Measurements from ENCODE around the gene S100A8.
A peak's percentile ranks its signal among the peaks of the same experiment; 100 is the strongest.

Gene S100A8

DNA sequence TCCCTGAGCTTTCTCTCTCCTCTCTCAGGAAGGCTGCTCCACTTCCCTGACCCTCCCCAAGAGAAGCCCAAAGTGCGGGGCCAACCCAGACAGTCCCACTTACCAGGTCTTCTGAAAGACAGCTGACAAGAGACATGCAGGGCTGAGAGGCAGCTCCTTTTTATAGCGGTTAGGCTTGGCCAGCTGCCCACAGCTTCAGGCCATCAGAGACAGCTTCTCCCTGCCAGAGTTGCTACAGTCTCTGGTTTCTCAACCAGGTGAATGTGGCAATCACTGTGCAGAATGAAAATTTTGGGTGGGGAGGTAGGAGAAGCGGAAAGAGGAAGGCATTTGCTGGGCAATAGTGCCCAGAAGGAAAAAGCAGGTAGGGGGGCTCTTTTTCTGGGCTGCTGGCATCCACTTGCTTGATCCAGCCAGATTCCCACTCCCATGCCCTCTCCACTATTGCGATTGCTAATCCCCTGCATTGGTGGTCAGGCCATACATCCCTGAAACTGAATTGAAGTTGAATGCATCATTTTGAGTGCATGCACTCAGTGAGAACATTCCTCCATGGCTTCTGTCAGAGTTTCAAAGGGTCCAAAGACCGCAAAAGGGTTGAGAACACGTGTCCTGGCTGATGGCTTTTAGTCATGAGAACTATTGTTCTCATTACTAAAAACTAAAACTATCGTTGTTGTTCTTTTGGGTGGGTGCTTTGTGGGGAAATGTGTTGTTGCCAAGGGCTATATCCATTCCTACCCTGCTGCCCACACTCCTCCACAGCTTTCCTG, at the start of gene S100A8:
Gene S100A8, minus strand, starts transcription at position 136 of the 773 bp plus-strand sequence. CDS start 538 bp downstream, outside the sequence.
- DNase-seq (ENCODE audit: low read depth): peak; percentile 93
- peak within 1 kb of the TSS; percentile 48 for H3K4me3 ChIP-seq (ENCODE audit: low read length)
- TF ChIP-seq, protein P1, sequence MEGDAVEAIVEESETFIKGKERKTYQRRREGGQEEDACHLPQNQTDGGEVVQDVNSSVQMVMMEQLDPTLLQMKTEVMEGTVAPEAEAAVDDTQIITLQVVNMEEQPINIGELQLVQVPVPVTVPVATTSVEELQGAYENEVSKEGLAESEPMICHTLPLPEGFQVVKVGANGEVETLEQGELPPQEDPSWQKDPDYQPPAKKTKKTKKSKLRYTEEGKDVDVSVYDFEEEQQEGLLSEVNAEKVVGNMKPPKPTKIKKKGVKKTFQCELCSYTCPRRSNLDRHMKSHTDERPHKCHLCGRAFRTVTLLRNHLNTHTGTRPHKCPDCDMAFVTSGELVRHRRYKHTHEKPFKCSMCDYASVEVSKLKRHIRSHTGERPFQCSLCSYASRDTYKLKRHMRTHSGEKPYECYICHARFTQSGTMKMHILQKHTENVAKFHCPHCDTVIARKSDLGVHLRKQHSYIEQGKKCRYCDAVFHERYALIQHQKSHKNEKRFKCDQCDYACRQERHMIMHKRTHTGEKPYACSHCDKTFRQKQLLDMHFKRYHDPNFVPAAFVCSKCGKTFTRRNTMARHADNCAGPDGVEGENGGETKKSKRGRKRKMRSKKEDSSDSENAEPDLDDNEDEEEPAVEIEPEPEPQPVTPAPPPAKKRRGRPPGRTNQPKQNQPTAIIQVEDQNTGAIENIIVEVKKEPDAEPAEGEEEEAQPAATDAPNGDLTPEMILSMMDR (IDR thresholded peaks at IDR 0.05; ENCODE audit: insufficient read depth, low read depth, low read length, missing control alignments): no peak

DNA sequence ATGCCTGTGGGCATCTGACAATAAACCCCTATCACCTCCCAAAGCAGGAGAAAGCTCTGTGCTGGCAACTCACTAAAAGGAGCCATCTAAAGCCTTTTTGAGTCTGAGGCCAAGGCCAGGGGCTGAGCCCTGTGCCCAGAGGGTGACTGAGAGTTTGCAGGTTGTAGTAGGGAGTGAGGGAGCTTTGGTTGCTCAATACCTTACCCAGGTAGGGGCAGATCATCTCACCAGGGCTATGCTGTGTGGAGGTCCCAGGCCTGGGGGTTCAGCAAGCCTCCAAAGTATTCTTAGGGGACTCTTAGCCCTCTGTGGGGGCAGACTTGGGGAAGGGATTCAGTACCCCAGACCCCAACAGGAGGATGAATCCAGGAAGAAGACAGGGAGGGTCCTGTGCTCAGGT, 48.4 kb upstream of the S100A8 start:
- H3K4me3 ChIP-seq (ENCODE audit: low read length): no peak overlapping the region
- TF ChIP-seq, protein P1 (IDR thresholded peaks at IDR 0.05; ENCODE audit: insufficient read depth, low read depth, low read length, missing control alignments): no peak
- no peak for DNase-seq (ENCODE audit: low read depth)

- TF ChIP-seq, protein P1 (IDR thresholded peaks at IDR 0.05; ENCODE audit: insufficient read depth, low read depth, low read length, missing control alignments): no peak
- no peak for DNase-seq (ENCODE audit: low read depth)
These were observed 47.7 kb upstream of the S100A8 start for GRCh38 chr1:153438599-153438998.

GRCh38 chr1:153437236-153437635, 46.4 kb upstream of the S100A8 start:
- TF ChIP-seq, protein P1 (IDR thresholded peaks at IDR 0.05; ENCODE audit: insufficient read depth, low read depth, low read length, missing control alignments): no peak
- H3K4me3 ChIP-seq (ENCODE audit: low read length): no peak overlapping the region
- DNase-seq (ENCODE audit: low read depth): no peak

More at GRCh38 chr1:153438599-153438998, 47.7 kb upstream of the S100A8 start:
- no peak overlapping the region for H3K4me3 ChIP-seq (ENCODE audit: low read length)

GRCh38 chr1:153434746-153435455, 44.0 kb upstream of the S100A8 start:
- no peak for DNase-seq (ENCODE audit: low read depth)
- TF ChIP-seq, protein P1 (IDR thresholded peaks at IDR 0.05; ENCODE audit: insufficient read depth, low read depth, low read length, missing control alignments): no peak
- H3K4me3 ChIP-seq (ENCODE audit: low read length): no peak overlapping the region

DNA sequence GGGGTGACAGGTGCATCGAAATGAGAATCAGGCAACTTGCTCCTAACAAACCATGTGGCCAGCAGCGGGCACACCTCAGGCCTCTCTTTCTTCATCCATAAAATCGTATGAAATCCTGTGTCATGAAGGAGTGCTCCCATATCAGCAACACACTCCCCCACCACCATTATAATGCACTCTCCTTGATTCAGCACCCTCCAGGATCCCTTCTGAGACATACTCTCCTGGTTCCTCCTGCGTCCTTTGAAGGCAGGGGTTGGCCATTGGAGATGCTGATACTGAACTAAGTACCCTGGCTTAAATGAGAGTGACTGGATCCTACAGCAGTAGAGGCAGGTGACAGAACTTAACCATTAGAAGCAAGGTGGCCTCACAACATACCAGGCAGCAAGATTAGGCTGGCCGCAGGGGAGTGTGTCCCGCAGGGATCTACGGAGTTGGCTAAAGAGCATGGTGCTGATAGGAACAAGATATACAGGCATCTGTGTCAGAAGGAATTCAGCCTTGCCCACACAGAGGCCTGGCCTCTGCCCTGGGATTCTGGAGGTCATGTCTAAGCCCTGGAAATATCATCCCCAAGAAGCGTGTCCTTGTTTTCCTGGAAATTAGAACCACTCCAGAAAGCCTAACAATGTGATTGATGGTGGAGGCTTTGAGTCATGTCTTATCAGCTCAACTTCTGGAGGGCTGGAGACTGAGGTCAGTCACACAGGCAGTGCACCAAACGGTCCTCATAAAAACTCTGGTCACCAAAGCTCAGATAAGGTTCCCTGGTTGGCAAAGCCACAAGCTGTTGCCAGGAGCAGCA, 42.2 kb upstream of the S100A8 start:
- DNase-seq (ENCODE audit: low read depth): no peak
- H3K4me3 ChIP-seq (ENCODE audit: low read length): no peak overlapping the region
- TF ChIP-seq, protein P1 (IDR thresholded peaks at IDR 0.05; ENCODE audit: insufficient read depth, low read depth, low read length, missing control alignments): no peak
